Endodermal cell (in vitro differentiated cells): ENCODE data around the gene ANGPTL2. TPM values are rescaled to one million over a fixed set of nuclear protein-coding genes. Genes with fewer than 3 reads are reported as not detected.

Experiments
- DNase-seq: peaks from one replicate; pipeline ENCODE4 v3.0.0-alpha.2; 2017
- H3K27ac ChIP-seq: 2 replicates; pipeline ENCODE4 v1.5.1; 2013; ENCODE audit warnings: mild to moderate bottlenecking, low read depth, low read length, moderate library complexity
- H3K27me3 ChIP-seq: 2 replicates; pipeline ENCODE4 v1.6.1; 2013; ENCODE audit warnings: mild to moderate bottlenecking, low read length, moderate library complexity; ENCODE audit not compliant: insufficient read depth, control insufficient read depth, poor library complexity, severe bottlenecking
- H3K36me3 ChIP-seq: 2 replicates; pipeline ENCODE4 v1.7.0; 2013; ENCODE audit warnings: mild to moderate bottlenecking, low read length, moderate library complexity; ENCODE audit not compliant: control insufficient read depth, insufficient read depth
- H3K4me1 ChIP-seq: one replicate; pipeline ENCODE4 v1.7.0; 2013; ENCODE audit warnings: low read length; ENCODE audit not compliant: control insufficient read depth, insufficient read depth
- H3K4me3 ChIP-seq: 2 replicates; pipeline ENCODE4 v1.5.1; 2013; ENCODE audit warnings: mild to moderate bottlenecking, low read length, moderate library complexity
- H3K9ac ChIP-seq: 2 replicates; pipeline ENCODE4 v1.6.1; 2013; ENCODE audit warnings: mild to moderate bottlenecking, low read length, moderate library complexity; ENCODE audit not compliant: poor library complexity, severe bottlenecking; ENCODE audit errors: extremely low read depth
- H3K9me3 ChIP-seq: 2 replicates; pipeline ENCODE4 v1.6.1; 2013; ENCODE audit warnings: mild to moderate bottlenecking, low read length, moderate library complexity; ENCODE audit not compliant: control insufficient read depth
- H3K27ac Mint-ChIP-seq: 2 replicates; pipeline ENCODE4 v1.8.0; 2020; ENCODE audit warnings: mixed read lengths
- H3K27me3 Mint-ChIP-seq: 2 replicates; pipeline ENCODE4 v1.8.0; 2021; ENCODE audit warnings: mild to moderate bottlenecking, mixed read lengths; ENCODE audit not compliant: insufficient read depth
- H3K36me3 Mint-ChIP-seq: 2 replicates; pipeline ENCODE4 v1.8.0; 2020; ENCODE audit warnings: low read depth, mixed read lengths
- H3K4me1 Mint-ChIP-seq: 2 replicates; pipeline ENCODE4 v1.8.0; 2020; ENCODE audit warnings: mixed read lengths
- H3K4me3 Mint-ChIP-seq: 2 replicates; pipeline ENCODE4 v1.8.0; 2020; ENCODE audit warnings: mild to moderate bottlenecking, moderate library complexity, mixed read lengths
- H3K9me3 Mint-ChIP-seq: 2 replicates; pipeline ENCODE4 v1.8.0; 2020; ENCODE audit warnings: mild to moderate bottlenecking, mixed read lengths
- WGBS, 2 experiments: methylation state at CpG; one replicate each; pipeline versions ENCODE4 v1.1.5 to v1.1.7; 2013; ENCODE audit warnings: missing lambda C conversion rate in 2 of 2, mixed read lengths in 1 of 2; ENCODE audit not compliant: insufficient coverage in 1 of 2, insufficient read length in 1 of 2; 5-methylcytosine and 5-hydroxymethylcytosine counted together
- total RNA-seq, 2 donors: library from RNA; stranded (reverse); fragmentation: NEBNext Ultra II Directional in 1 of 2; extraction: Animal tissue kit (Norgen Biotek cat#: 25700) in 1 of 2; gene quantifications; 2 replicates in 1 of 2; 3 replicates in 1 of 2; pipeline ENCODE4 v1.2.1, GENCODE V29; 2021
- TF ChIP-seq, protein P1 (sequence below): fragments of 200-600 bp; sonication (generic); conservative IDR thresholded peaks from 2 replicates; pipeline ENCODE4 v1.5.0; 2021; ENCODE audit warnings: antibody characterized with exemption, mild to moderate bottlenecking

Gene ANGPTL2
- total RNA-seq, 2 donors from 2014 or later, result 14.8 to 17.1 TPM

DNA sequence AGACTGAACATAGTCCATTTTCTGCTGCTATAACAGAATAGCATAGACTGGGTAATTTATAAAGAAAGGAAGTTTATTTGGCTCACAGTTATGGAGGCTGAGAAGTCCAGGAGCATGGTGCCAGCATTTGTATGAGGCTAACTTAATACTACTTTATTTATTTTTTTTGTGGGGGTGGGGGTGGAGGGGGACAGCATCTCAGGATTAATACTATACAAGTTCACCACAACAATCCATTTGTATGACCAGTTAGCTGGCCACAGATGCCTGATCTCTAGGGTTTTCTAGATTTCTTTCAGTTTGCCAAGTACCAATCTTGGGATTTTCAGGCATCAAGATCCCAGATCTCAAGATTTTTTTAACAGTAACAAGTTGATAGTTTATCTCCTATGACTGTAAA is 20.3 kb downstream of the ANGPTL2 start:
- H3K36me3 Mint-ChIP-seq, result peaks cover 24% of the 10 kb centered on the region
- no peak overlapping the region for H3K9ac ChIP-seq
- no peaks in the 10 kb centered on the region for H3K4me1 ChIP-seq
- no peak overlapping the region for H3K27ac Mint-ChIP-seq
- H3K27me3 ChIP-seq, result no peaks in the 10 kb centered on the region
- TF ChIP-seq, protein P1, sequence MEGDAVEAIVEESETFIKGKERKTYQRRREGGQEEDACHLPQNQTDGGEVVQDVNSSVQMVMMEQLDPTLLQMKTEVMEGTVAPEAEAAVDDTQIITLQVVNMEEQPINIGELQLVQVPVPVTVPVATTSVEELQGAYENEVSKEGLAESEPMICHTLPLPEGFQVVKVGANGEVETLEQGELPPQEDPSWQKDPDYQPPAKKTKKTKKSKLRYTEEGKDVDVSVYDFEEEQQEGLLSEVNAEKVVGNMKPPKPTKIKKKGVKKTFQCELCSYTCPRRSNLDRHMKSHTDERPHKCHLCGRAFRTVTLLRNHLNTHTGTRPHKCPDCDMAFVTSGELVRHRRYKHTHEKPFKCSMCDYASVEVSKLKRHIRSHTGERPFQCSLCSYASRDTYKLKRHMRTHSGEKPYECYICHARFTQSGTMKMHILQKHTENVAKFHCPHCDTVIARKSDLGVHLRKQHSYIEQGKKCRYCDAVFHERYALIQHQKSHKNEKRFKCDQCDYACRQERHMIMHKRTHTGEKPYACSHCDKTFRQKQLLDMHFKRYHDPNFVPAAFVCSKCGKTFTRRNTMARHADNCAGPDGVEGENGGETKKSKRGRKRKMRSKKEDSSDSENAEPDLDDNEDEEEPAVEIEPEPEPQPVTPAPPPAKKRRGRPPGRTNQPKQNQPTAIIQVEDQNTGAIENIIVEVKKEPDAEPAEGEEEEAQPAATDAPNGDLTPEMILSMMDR, result no peak
- no peaks in the 10 kb centered on the region for H3K4me1 Mint-ChIP-seq
- H3K4me3 Mint-ChIP-seq, result no peak overlapping the region
- DNase-seq, result no peak
- H3K9me3 Mint-ChIP-seq, result no peaks in the 10 kb centered on the region
- H3K9me3 ChIP-seq, result no peaks in the 10 kb centered on the region
- no peak overlapping the region for H3K4me3 ChIP-seq
- H3K27ac ChIP-seq, result no peak overlapping the region
- no peaks in the 10 kb centered on the region for H3K27me3 Mint-ChIP-seq
- no peaks in the 10 kb centered on the region for H3K36me3 ChIP-seq

DNA sequence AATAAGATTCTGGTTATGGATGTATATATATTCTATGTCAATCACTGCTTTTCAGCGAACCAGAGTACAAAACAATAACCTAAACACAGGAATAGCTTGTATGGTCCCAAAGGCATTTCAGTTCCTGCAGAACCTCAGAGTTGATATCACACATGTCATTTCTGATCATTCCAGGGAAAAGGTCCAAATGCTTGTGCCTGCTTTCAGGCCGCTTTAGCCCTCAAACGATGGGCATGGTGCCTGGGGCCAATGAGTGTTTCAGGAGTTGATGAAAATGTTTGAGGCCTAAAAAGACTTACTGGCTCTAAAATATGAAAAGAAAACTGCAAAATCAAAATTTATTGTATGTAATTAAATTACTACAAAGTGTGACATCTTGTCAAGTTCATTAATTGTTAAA is 22.8 kb downstream of the ANGPTL2 start:
- Mint-ChIP-seq H3K4me1 (no peaks in the 10 kb centered on the region), H3K4me3 (no peak overlapping the region), H3K36me3 (peaks cover 9% of the 10 kb centered on the region), H3K27ac (no peak overlapping the region), H3K9me3 (no peaks in the 10 kb centered on the region), H3K27me3 (no peaks in the 10 kb centered on the region)
- no peak for DNase-seq
- Histone ChIP-seq H3K27me3 (no peaks in the 10 kb centered on the region), H3K9me3 (no peaks in the 10 kb centered on the region), H3K9ac (no peak overlapping the region), H3K36me3 (no peaks in the 10 kb centered on the region), H3K4me1 (no peaks in the 10 kb centered on the region), H3K4me3 (no peak overlapping the region), H3K27ac (no peak overlapping the region)
- WGBS, 2 experiments, result 95% methylated on average over 3 of the region's 3 CpGs; no CpG with 5 or more reads in 1 of the 2 experiments
- TF ChIP-seq, protein P1, result no peak

DNA sequence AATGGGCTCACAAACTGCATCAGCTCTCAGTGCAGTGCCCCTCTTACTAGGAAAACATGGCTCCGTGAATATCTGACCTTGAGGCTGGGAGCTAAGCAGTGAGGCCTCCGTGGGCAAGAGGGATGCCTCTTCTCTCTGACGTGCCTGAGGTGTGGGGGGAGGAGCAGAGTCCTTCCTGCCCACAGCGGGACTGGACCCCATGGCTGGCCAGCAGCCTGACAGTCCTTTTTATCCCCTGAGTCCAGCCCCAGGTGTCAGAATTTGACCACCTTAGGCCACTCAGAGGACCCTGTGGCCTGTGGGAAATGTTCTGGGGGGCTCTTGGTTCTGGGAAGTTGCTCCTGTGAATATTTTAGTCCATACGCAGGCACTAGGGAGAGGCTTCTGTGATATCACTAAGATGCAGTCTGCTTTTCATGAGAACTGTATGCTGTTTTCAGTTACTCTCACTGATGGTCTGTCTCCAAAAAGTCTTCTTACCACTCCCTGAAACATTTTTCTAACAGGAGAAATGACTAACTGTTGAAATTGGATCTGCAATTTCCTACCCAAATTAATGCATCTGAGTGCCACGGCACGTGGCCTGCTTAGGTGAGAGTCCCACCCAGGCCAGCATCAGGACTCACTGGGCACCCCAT is 23.4 kb downstream of the ANGPTL2 start:
- no peaks in the 10 kb centered on the region for H3K9me3 Mint-ChIP-seq
- H3K9ac ChIP-seq, result no peak overlapping the region
- TF ChIP-seq, protein P1, result no peak
- 86 to 92% methylated on average over 5 to 7 of the region's 7 CpGs for WGBS, 2 experiments
- no peaks in the 10 kb centered on the region for H3K4me1 Mint-ChIP-seq
- H3K4me3 Mint-ChIP-seq, result no peak overlapping the region
- no peak for DNase-seq
- no peaks in the 10 kb centered on the region for H3K27me3 ChIP-seq
- H3K27ac ChIP-seq, result no peak overlapping the region
- peaks cover 9% of the 10 kb centered on the region for H3K36me3 Mint-ChIP-seq
- H3K4me1 ChIP-seq, result no peaks in the 10 kb centered on the region
- no peaks in the 10 kb centered on the region for H3K9me3 ChIP-seq
- H3K27ac Mint-ChIP-seq, result peak overlapping the region; percentile 10
- H3K27me3 Mint-ChIP-seq, result no peaks in the 10 kb centered on the region
- no peaks in the 10 kb centered on the region for H3K36me3 ChIP-seq
- H3K4me3 ChIP-seq, result no peak overlapping the region
